Peyer's patch (tissue), 4 donors: ENCODE results near the gene EGFLAM.

ENCODE experiments used
- CTCF ChIP-seq, 6 experiments: fragments of 450-650 bp in 4 of 6; fragments of 200-600 bp in 2 of 6; sonication (generic) in 1 of 6; IDR thresholded peaks; one replicate each; pipeline ENCODE4 v1.5.1; 2017 to 2019; ENCODE audit warnings: antibody characterized with exemption in 6 of 6, mild to moderate bottlenecking in 3 of 6, moderate library complexity in 1 of 6
- POLR2A ChIP-seq, 2 donors: fragments of 450-650 bp; IDR thresholded peaks; one replicate each; pipeline ENCODE4 v1.5.1; 2017; ENCODE audit warnings: antibody characterized with exemption in 2 of 2, mild to moderate bottlenecking in 2 of 2, moderate library complexity in 2 of 2

DNA sequence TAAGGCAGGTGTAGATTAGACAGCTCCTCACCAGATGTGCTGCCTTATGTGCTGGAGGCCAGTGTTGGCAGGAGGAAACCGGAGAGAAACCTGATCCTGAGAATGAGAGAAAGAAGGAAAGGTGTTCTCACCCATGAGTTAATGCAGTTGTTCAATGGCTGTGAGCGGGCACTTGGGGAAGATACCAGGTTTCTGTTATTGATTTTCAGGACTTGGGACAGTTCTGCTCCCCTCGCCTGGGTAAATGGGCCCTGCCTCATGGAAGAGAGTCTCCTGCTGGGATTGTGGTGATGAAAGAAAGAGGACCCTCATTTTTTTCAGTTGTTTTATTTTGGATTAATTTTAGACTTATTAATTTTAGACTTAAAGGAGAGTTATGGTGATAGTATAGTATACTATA lies 59.5 kb downstream of the EGFLAM start:
- TF ChIP-seq CTCF (IDR thresholded peaks at IDR 0.05), result no peak
- TF ChIP-seq POLR2A (IDR thresholded peaks at IDR 0.05), result no peak
